ENCODE data around the gene SDK1. TPM values are rescaled to one million over a fixed set of nuclear protein-coding genes. Genes with fewer than 3 reads are reported as not detected.

SDK1 gene
- total and polyA plus RNA-seq, 7 experiments from 2014 or later: 0.07 to 2.5 (median 0.54) TPM

DNA sequence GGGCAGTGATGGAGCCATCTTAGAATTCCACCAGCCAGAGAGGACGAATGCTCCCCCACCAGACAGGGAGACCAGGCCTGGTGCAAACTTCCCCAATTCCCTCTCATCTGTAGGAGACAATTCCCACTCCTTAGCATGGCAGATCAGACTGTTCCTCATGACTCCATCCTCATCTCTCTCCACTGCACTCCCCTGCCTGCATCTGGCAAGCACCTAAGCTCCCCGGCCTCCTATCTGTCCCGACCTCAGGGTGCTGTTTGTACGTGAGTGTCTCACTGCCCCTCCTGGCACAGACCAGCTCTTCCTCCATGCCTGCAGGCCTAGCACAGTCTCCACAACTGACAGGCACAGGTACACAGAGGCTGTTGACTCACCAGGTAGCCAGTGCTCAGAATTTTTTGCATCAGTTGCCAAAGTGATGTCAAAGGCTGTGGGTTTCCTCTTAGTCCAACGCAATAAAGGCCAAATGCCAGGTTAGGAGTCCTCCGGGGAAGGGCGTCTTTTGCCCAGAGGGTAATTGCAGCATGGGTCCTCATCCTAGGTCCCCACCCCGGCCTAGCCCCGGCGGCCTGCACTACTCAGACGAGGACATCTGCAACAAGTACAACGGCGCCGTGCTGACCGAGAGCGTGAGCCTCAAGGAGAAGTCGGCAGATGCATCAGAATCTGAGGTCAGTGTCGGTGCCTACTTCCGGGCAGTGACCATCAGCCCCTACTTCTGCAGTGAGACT, 944.2 kb downstream of the SDK1 start:
- no peaks in the 10 kb centered on the region for H3K36me3 ChIP-seq (ENCODE audit: control insufficient read depth in 2 of 3, insufficient read depth in 3 of 3, low read length in 3 of 3)
- POLR2A ChIA-PET: no interaction called here
- H3K27me3 ChIP-seq (ENCODE audit: control insufficient read depth in 2 of 2, insufficient read depth in 2 of 2, low read length in 2 of 2): no peaks in the 10 kb centered on the region
- no peak overlapping the region for H3K27ac ChIP-seq (ENCODE audit: low read depth, low read length)
- no peak overlapping the region for H3K4me3 Mint-ChIP-seq
- intact Hi-C loops (cut with micrococcal nuclease): no loop called here
- no peaks in the 10 kb centered on the region for H3K4me1 ChIP-seq (ENCODE audit: control insufficient read depth in 2 of 2, insufficient read depth in 2 of 2, low read length in 2 of 2)
- no peak for ATAC-seq
- no peak for DNase-seq
- no peaks in the 10 kb centered on the region for H3K27me3 Mint-ChIP-seq
- H3K9me3 Mint-ChIP-seq: peaks cover 0 to 27% (median 4%) of the 10 kb centered on the region in 11 donors
- CTCF ChIA-PET: no interaction called here
- H3K27ac Mint-ChIP-seq: peak overlapping the region in 1 of 9 donors; percentile 59
- H3K9me3 ChIP-seq (ENCODE audit: control insufficient read depth in 2 of 3, low read length in 3 of 3): no peaks in the 10 kb centered on the region
- H3K36me3 Mint-ChIP-seq: peaks cover 4 to 30% (median 11%) of the 10 kb centered on the region in 5 donors
- no peak overlapping the region for H3K4me3 ChIP-seq (ENCODE audit: low read length)
- H3K4me1 Mint-ChIP-seq: peaks cover 0 to 14% (median 7%) of the 10 kb centered on the region in 7 donors

- intact Hi-C loops (cut with micrococcal nuclease): no loop called here
- no peaks in the 10 kb centered on the region for H3K4me1 ChIP-seq (ENCODE audit: control insufficient read depth in 2 of 2, insufficient read depth in 2 of 2, low read length in 2 of 2)
- CTCF ChIA-PET: no interaction called here
- H3K27ac ChIP-seq (ENCODE audit: low read depth, low read length): no peak overlapping the region
- Mint-ChIP-seq H3K4me1 (peaks cover 0 to 7% (median 2%) of the 10 kb centered on the region in 7 donors), H3K27me3 (no peaks in the 10 kb centered on the region), H3K9me3 (peaks cover 2 to 30% (median 6%) of the 10 kb centered on the region in 11 donors), H3K36me3 (peaks cover 4 to 34% (median 15%) of the 10 kb centered on the region in 5 donors), H3K4me3 (no peak overlapping the region), H3K27ac (no peak overlapping the region)
- H3K9me3 ChIP-seq (ENCODE audit: control insufficient read depth in 2 of 3, low read length in 3 of 3): peaks cover 0 to 3% (median 0%) of the 10 kb centered on the region in 3 experiments
- ATAC-seq (no peak), DNase-seq (no peak)
- H3K27me3 ChIP-seq (ENCODE audit: control insufficient read depth in 2 of 2, insufficient read depth in 2 of 2, low read length in 2 of 2): no peaks in the 10 kb centered on the region
- no peaks in the 10 kb centered on the region for H3K36me3 ChIP-seq (ENCODE audit: control insufficient read depth in 2 of 3, insufficient read depth in 3 of 3, low read length in 3 of 3)
- H3K4me3 ChIP-seq (ENCODE audit: low read length): no peak overlapping the region
- POLR2A ChIA-PET: no interaction called here
These were observed 944.9 kb downstream of the SDK1 start for GRCh38 chr7:4245866-4246470.

- Mint-ChIP-seq H3K9me3 (peaks cover 4 to 31% (median 11%) of the 10 kb centered on the region in 11 donors), H3K4me1 (peaks cover 0 to 2% (median 0%) of the 10 kb centered on the region in 7 donors), H3K27me3 (no peaks in the 10 kb centered on the region), H3K36me3 (peaks cover 4 to 35% (median 15%) of the 10 kb centered on the region in 5 donors), H3K4me3 (no peak overlapping the region), H3K27ac (no peak overlapping the region)
- Histone ChIP-seq H3K4me3 (ENCODE audit: low read length) (no peak overlapping the region), H3K27ac (ENCODE audit: low read depth, low read length) (no peak overlapping the region), H3K36me3 (ENCODE audit: control insufficient read depth in 2 of 3, insufficient read depth in 3 of 3, low read length in 3 of 3) (no peaks in the 10 kb centered on the region), H3K27me3 (ENCODE audit: control insufficient read depth in 2 of 2, insufficient read depth in 2 of 2, low read length in 2 of 2) (no peaks in the 10 kb centered on the region), H3K9me3 (ENCODE audit: control insufficient read depth in 2 of 3, low read length in 3 of 3) (peaks cover 0 to 9% (median 0%) of the 10 kb centered on the region in 3 experiments), H3K4me1 (ENCODE audit: control insufficient read depth in 2 of 2, insufficient read depth in 2 of 2, low read length in 2 of 2) (no peaks in the 10 kb centered on the region)
- ChIA-PET CTCF (no interaction called here), POLR2A (no interaction called here)
- no peak for DNase-seq
- intact Hi-C loops (cut with micrococcal nuclease): no loop called here
- no peak for ATAC-seq
These were observed 945.5 kb downstream of the SDK1 start for GRCh38 chr7:4246536-4246935.

DNA sequence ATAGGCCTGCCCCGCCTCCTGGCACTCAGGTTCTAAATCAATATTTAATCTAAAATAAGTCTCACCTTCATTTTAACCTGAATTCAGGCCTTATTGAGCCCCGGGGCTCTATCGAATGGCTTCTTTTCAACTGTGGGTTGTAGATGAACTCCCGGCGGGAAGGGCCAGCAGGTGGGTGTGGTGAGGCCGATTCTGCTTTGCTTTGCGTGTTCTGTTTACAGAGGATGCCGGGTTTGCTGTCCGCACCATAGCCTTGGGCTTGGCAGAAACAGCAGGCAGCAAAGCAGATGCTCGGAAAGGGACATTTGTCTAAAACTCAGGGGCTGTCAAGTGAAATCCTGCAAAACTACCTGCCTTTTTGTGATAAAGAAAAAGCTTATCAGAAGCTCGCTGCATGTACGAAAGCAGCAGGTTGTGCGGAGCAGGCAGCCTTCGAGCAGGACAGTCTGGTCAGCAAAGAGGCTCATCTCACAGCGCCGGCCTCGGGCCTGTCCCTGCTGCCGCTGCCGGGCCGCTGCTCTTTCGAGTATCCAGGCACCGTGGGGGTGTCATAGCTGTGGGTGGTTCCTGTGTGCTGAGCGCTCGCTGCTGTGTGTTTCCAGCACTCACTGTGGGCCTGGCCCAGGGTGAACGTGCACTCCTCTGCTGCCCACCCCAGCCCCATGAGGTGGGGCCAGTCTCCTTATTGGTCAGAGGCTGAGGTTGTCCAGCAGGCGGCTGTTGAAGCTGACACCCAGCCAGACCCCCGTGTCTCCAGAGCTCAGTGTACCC, 946.2 kb downstream of the SDK1 start:
- Mint-ChIP-seq H3K9me3 (peaks cover 6 to 37% (median 15%) of the 10 kb centered on the region in 11 donors), H3K4me3 (no peak overlapping the region), H3K36me3 (peaks cover 4 to 30% (median 15%) of the 10 kb centered on the region in 5 donors), H3K4me1 (peaks cover 0 to 2% (median 0%) of the 10 kb centered on the region in 7 donors), H3K27ac (no peak overlapping the region), H3K27me3 (no peaks in the 10 kb centered on the region)
- ATAC-seq: no peak
- Histone ChIP-seq H3K36me3 (ENCODE audit: control insufficient read depth in 2 of 3, insufficient read depth in 3 of 3, low read length in 3 of 3) (no peaks in the 10 kb centered on the region), H3K27ac (ENCODE audit: low read depth, low read length) (no peak overlapping the region), H3K9me3 (ENCODE audit: control insufficient read depth in 2 of 3, low read length in 3 of 3) (peaks cover 0 to 10% (median 0%) of the 10 kb centered on the region in 3 experiments), H3K4me1 (ENCODE audit: control insufficient read depth in 2 of 2, insufficient read depth in 2 of 2, low read length in 2 of 2) (no peaks in the 10 kb centered on the region), H3K4me3 (ENCODE audit: low read length) (no peak overlapping the region), H3K27me3 (ENCODE audit: control insufficient read depth in 2 of 2, insufficient read depth in 2 of 2, low read length in 2 of 2) (no peaks in the 10 kb centered on the region)
- CTCF ChIA-PET: no interaction called here
- intact Hi-C loops (cut with micrococcal nuclease): no loop called here
- no peak for DNase-seq
- POLR2A ChIA-PET: no interaction called here

GRCh38 chr7:4248295-4248694, 947.2 kb downstream of the SDK1 start:
- H3K27ac ChIP-seq (ENCODE audit: low read depth, low read length): no peak overlapping the region
- H3K36me3 ChIP-seq (ENCODE audit: control insufficient read depth in 2 of 3, insufficient read depth in 3 of 3, low read length in 3 of 3): no peaks in the 10 kb centered on the region
- no peak overlapping the region for H3K27ac Mint-ChIP-seq
- no peak overlapping the region for H3K4me3 ChIP-seq (ENCODE audit: low read length)
- no peak for DNase-seq
- ChIA-PET CTCF (no interaction called here), POLR2A (no interaction called here)
- no peaks in the 10 kb centered on the region for H3K27me3 Mint-ChIP-seq
- peaks cover 0 to 2% (median 0%) of the 10 kb centered on the region in 7 donors for H3K4me1 Mint-ChIP-seq
- H3K27me3 ChIP-seq (ENCODE audit: control insufficient read depth in 2 of 2, insufficient read depth in 2 of 2, low read length in 2 of 2): no peaks in the 10 kb centered on the region
- no peaks in the 10 kb centered on the region for H3K4me1 ChIP-seq (ENCODE audit: control insufficient read depth in 2 of 2, insufficient read depth in 2 of 2, low read length in 2 of 2)
- H3K36me3 Mint-ChIP-seq: peaks cover 4 to 26% (median 11%) of the 10 kb centered on the region in 5 donors
- H3K9me3 ChIP-seq (ENCODE audit: control insufficient read depth in 2 of 3, low read length in 3 of 3): peaks cover 0 to 10% (median 0%) of the 10 kb centered on the region in 3 experiments
- no peak overlapping the region for H3K4me3 Mint-ChIP-seq
- no peak for ATAC-seq
- H3K9me3 Mint-ChIP-seq: peaks cover 8 to 45% (median 19%) of the 10 kb centered on the region in 11 donors
- intact Hi-C loops (cut with micrococcal nuclease): no loop called here

DNA sequence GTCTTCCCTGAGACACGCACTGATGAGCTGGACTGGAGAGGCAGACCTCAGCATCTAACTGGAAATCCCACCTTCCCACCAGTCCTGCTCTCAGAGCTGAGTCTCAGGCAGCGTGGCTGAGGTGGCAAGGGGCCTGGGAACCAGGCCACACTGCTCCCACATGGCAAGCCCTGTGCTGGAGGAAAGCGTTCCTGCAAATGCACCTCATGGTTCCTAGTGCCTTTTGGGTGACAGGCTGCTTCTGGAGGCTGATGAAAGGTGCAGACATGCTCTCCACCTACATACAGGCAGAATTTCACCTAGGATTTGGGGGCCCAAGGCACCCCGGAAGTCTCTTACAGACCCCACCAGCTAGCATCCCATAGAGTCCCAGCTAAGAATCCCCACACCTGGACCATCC, 948.2 kb downstream of the SDK1 start:
- Histone ChIP-seq H3K36me3 (ENCODE audit: control insufficient read depth in 2 of 3, insufficient read depth in 3 of 3, low read length in 3 of 3) (no peaks in the 10 kb centered on the region), H3K9me3 (ENCODE audit: control insufficient read depth in 2 of 3, low read length in 3 of 3) (peaks cover 0 to 10% (median 0%) of the 10 kb centered on the region in 3 experiments), H3K4me1 (ENCODE audit: control insufficient read depth in 2 of 2, insufficient read depth in 2 of 2, low read length in 2 of 2) (no peaks in the 10 kb centered on the region), H3K27me3 (ENCODE audit: control insufficient read depth in 2 of 2, insufficient read depth in 2 of 2, low read length in 2 of 2) (no peaks in the 10 kb centered on the region), H3K27ac (ENCODE audit: low read depth, low read length) (no peak overlapping the region), H3K4me3 (ENCODE audit: low read length) (no peak overlapping the region)
- CTCF ChIA-PET: no interaction called here
- Mint-ChIP-seq H3K9me3 (peaks cover 8 to 46% (median 25%) of the 10 kb centered on the region in 11 donors), H3K4me1 (peaks cover 0 to 2% (median 0%) of the 10 kb centered on the region in 7 donors), H3K4me3 (no peak overlapping the region), H3K36me3 (peaks cover 4 to 20% (median 9%) of the 10 kb centered on the region in 5 donors), H3K27ac (no peak overlapping the region), H3K27me3 (no peaks in the 10 kb centered on the region)
- intact Hi-C loops (cut with micrococcal nuclease): no loop called here
- DNase-seq (no peak), ATAC-seq (no peak)
- POLR2A ChIA-PET: no interaction called here

All from naive thymus-derived CD4-positive, alpha-beta T cell (primary cell).